ENCODE measurements around the gene ZBTB16.

DNA sequence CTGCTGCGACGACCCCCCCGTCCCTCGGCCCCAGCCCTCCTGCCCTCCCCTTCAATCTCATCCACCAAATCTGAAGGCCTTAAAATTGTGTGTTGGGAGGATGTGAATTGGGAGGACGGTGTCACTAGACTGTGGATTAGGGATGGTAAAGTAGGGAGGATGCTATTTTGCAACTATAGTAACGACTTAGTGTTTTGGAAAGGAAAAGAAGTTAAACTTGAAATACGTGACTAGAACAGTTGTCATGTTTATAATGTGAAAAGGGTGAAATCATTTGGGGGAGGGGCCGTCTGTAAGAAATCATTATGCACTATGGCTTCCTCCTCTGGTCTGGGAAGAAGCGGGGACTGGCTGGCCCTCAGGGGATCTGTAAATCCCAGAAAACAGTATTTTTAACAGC, 193.3 kb downstream of the ZBTB16 start:
- no peak for TF ChIP-seq POLR2A (IDR thresholded peaks at IDR 0.05; ENCODE audit: low read length)
- TF ChIP-seq GATA1 (IDR thresholded peaks at IDR 0.05; ENCODE audit: low read depth, low read length) = no peak

Measured in erythroblast (primary cell).